GM12864 (cell line): ENCODE results near the gene NYAP2.

Source experiments
- DNase-seq: peaks from one replicate; pipeline ENCODE4 v3.0.0-alpha.2; 2011; ENCODE audit warnings: low read depth
- H3K4me3 ChIP-seq: 2 replicates; pipeline ENCODE4 v1.5.1; 2011; ENCODE audit warnings: mild to moderate bottlenecking, low read depth, low read length, control low read depth
- TF ChIP-seq, protein P1 (sequence below): IDR thresholded peaks from 2 replicates; pipeline ENCODE4 v1.5.1; 2011; ENCODE audit warnings: low read depth, mild to moderate bottlenecking, moderate library complexity, low read length, control low read depth, inconsistent platforms; ENCODE audit errors: missing control alignments

NYAP2 gene

DNA sequence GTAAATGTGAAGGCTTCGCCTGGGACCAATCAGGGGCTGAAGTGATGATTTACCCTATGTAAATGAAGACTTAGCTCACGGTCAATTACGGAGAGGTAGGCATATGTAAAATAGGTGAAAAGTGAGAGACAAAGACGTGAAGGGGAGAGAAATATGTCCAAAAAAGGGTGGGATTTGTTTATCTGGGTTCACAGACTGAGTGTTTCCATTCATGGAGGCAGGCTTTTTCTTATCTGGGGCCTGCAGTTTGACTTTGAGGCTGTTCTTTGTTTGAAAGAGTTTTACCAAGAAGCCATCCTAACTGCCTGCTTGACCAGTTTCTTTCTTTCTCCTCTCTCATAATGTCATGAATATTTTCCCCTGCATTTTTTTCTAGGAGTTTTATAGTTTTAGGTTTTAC is 202.7 kb downstream of the NYAP2 start:
- TF ChIP-seq, protein P1, sequence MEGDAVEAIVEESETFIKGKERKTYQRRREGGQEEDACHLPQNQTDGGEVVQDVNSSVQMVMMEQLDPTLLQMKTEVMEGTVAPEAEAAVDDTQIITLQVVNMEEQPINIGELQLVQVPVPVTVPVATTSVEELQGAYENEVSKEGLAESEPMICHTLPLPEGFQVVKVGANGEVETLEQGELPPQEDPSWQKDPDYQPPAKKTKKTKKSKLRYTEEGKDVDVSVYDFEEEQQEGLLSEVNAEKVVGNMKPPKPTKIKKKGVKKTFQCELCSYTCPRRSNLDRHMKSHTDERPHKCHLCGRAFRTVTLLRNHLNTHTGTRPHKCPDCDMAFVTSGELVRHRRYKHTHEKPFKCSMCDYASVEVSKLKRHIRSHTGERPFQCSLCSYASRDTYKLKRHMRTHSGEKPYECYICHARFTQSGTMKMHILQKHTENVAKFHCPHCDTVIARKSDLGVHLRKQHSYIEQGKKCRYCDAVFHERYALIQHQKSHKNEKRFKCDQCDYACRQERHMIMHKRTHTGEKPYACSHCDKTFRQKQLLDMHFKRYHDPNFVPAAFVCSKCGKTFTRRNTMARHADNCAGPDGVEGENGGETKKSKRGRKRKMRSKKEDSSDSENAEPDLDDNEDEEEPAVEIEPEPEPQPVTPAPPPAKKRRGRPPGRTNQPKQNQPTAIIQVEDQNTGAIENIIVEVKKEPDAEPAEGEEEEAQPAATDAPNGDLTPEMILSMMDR: no peak

DNA sequence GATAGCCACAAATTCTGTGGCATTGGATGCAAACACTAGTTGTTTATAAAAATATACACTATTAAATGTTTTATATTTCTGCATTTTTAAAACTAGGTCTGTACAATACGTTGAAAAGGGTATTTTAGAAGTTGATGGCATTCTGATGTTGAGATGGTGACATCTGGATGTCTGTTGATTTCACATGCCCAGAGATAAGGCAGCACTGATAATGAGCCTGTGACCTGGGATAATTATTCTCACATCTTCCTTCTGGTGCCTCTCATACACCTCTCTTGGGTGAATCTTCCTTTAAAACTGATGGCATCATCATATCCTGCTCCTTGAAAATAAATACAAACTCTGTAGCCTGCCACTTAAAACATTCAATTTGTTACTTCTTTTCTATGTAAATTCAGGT is 208.6 kb downstream of the NYAP2 start:
- no peak overlapping the region for H3K4me3 ChIP-seq
- TF ChIP-seq, protein P1: no peak
- no peak for DNase-seq

More for the DNA sequence above, 202.7 kb downstream of the NYAP2 start:
- no peak overlapping the region for H3K4me3 ChIP-seq
- DNase-seq: no peak

DNA sequence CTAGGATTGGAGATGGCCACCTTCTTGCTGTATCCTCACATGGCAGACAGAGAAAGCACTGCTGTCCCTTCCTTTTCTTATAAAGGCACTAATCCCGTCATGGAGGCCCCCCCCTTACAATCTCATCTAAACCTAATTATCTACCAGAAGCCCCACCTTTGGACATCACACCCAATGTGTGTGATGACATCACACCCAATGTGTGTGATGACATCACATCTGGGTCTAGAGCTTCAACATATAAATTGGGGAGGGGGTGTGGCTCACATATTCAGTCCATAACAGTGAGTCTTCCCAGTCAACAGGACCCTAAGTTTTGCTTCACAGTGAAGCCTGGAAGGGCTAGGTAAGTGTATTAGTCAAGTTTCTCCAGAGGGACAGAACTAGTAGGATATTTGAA is 213.1 kb downstream of the NYAP2 start:
- TF ChIP-seq, protein P1: no peak
- DNase-seq: no peak
- no peak overlapping the region for H3K4me3 ChIP-seq

DNA sequence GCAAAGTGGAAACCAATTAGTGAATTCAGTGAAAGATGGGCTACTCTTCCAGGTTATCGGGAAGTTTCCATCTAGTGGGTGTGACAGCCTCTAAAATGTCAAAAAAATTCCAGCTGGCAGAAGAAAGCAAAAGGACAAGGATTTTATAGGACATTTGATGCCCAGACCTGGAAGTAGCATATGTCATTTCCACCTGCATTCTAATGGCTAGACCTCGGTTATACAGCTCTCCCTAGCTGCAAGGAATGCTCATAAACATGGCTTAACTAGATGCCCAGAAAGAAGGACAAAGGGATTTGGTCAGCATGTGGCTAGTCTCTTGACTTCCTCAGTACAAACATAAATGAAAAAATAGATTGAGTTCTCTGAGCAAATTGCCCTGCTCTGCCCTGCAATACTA is 215.4 kb downstream of the NYAP2 start:
- H3K4me3 ChIP-seq: no peak overlapping the region
- DNase-seq: no peak
- TF ChIP-seq, protein P1: no peak

DNA sequence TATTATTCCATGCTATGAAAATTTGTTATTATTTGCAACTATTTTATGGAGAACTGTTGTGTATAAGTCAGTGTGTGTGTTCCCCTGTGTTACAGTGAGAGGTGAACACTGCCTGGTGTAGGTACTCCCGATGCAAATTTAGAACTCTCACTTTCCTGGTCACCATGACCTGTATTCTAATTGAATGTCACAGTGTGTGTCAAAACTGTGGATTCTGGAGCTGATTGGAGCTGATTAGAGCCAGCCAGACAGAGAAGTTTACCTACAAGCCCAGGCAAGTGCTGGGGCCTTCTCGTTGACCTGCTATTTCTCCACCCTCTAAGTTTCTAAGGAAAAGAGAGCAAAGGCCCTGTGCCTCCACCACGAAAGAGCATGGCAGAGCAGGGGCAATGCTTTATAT is 216.0 kb downstream of the NYAP2 start:
- TF ChIP-seq, protein P1: no peak
- H3K4me3 ChIP-seq: no peak overlapping the region
- DNase-seq: no peak

DNA sequence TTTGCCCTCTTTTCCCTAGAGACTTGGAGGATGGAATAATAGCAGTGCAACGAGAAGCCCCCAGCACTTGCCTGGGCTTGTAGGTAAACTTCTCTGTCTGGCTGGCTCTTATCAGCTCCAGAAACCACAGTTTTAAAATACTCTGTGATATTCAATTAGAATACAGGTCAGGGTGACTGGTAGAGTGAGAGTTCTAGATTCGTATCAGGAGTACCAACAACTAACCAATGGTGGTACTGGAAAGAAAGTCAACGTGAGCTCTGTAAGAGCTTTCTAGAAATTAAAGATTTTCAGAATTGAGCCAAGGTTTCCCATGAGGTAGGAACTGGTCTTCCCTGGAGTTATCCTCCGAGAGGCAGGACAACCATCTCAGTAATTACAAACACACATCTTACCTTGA is 216.9 kb downstream of the NYAP2 start:
- no peak for DNase-seq
- TF ChIP-seq, protein P1: no peak

DNA sequence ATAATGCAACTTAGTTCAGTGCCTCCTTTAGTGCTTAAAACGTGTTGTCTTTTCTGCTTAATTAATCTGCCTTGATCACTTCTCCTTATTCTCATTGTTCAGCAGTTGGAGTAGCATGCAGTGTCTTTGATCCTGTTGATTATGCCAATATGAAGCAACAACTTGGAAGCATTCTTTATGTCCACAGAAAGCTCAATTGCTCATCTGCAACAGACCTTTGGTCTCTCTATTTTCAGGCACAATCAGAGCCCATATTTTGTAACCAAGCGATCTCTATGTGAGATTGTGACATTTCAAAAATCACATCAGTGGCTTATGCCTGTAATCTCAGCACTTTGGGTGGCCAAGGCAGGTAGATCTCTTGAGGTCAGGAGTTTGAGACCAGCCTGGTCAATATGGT is 217.3 kb downstream of the NYAP2 start:
- no peak for DNase-seq
- H3K4me3 ChIP-seq: no peak overlapping the region
- TF ChIP-seq, protein P1: no peak

More for the DNA sequence above, 216.9 kb downstream of the NYAP2 start:
- H3K4me3 ChIP-seq: no peak overlapping the region
